ENCODE data around the gene CWC27. TPM values are rescaled to one million over a fixed set of nuclear protein-coding genes. Genes with fewer than 3 reads are reported as not detected.

The CWC27 gene
- total RNA-seq, 2 donors from 2014 or later = 10.9 to 14.0 TPM

DNA sequence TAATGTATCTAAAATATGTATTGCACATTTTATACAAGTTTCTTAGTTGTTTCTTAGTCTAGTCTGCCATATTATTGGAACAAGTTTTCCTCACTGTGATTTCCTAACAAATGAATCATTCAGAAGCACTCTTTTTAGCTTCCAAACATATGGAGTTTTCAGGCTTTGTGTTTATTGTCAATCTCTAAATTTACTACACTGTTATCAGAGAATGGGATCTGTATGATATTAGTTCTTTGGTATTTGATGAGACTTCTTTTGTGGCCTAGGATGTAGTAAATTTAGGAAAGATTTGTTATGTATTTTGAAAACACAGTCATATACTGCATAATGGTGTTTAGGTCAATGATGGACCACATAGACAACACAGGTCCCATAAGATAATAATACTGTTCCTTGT is 25.9 kb upstream of the CWC27 start:
- no peak for ATAC-seq

DNA sequence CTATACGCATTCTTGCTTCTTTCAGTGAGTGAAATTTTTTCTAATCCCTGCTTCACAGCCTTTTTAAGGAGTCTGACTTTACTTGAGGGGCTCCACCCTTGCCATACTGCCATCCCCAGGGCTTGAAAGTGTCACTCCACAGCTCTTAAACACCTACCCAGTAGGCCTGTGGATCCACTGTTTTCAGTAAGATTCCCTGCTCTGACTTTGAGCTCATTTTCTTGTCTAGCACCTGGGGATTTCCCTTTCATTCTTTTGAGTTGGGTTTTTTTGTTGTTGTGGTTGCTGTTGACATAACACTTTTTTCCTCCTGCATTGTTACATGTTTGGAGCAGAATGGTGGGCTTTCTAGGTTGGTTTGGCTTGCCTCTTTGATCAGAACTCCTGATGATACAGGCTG is 23.8 kb upstream of the CWC27 start:
- WGBS, 2 donors = 91 to 92% methylated on average over 1 of the region's 1 CpG
- Histone ChIP-seq H3K4me1 (peaks cover 6% of the 10 kb centered on the region), H3K4me3 (no peak overlapping the region), H3K27ac (no peak overlapping the region), H3K27me3 (no peaks in the 10 kb centered on the region), H3K36me3 (replicated peaks in 1 of 2; ENCODE audit: insufficient read depth in 1 of 2, low read depth in 2 of 2) (peaks cover 0 to 2% of the 10 kb centered on the region in 2 donors), H3K9me3 (no peaks in the 10 kb centered on the region)
- ATAC-seq = no peak
- intact Hi-C loops (cut with DNase I) = no loop called here
- DNase-seq = no peak
- TF ChIP-seq, protein P1, sequence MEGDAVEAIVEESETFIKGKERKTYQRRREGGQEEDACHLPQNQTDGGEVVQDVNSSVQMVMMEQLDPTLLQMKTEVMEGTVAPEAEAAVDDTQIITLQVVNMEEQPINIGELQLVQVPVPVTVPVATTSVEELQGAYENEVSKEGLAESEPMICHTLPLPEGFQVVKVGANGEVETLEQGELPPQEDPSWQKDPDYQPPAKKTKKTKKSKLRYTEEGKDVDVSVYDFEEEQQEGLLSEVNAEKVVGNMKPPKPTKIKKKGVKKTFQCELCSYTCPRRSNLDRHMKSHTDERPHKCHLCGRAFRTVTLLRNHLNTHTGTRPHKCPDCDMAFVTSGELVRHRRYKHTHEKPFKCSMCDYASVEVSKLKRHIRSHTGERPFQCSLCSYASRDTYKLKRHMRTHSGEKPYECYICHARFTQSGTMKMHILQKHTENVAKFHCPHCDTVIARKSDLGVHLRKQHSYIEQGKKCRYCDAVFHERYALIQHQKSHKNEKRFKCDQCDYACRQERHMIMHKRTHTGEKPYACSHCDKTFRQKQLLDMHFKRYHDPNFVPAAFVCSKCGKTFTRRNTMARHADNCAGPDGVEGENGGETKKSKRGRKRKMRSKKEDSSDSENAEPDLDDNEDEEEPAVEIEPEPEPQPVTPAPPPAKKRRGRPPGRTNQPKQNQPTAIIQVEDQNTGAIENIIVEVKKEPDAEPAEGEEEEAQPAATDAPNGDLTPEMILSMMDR (IDR thresholded peaks at IDR 0.05) = no peak
- TF ChIP-seq POLR2A (IDR thresholded peaks at IDR 0.05) = no peak

More for the DNA sequence above, 25.9 kb upstream of the CWC27 start:
- no peak for TF ChIP-seq POLR2A (IDR thresholded peaks at IDR 0.05)
- TF ChIP-seq, protein P1 (IDR thresholded peaks at IDR 0.05) = no peak
- no peak for DNase-seq
- intact Hi-C loops (cut with DNase I) = no loop called here
- H3K36me3 ChIP-seq (replicated peaks in 1 of 2; ENCODE audit: insufficient read depth in 1 of 2, low read depth in 2 of 2) = peaks cover 0 to 7% of the 10 kb centered on the region in 2 donors
- no peaks in the 10 kb centered on the region for H3K27me3 ChIP-seq
- no peak overlapping the region for H3K27ac ChIP-seq
- H3K4me1 ChIP-seq = peaks cover 6% of the 10 kb centered on the region
- no peaks in the 10 kb centered on the region for H3K9me3 ChIP-seq
- H3K4me3 ChIP-seq = no peak overlapping the region

DNA sequence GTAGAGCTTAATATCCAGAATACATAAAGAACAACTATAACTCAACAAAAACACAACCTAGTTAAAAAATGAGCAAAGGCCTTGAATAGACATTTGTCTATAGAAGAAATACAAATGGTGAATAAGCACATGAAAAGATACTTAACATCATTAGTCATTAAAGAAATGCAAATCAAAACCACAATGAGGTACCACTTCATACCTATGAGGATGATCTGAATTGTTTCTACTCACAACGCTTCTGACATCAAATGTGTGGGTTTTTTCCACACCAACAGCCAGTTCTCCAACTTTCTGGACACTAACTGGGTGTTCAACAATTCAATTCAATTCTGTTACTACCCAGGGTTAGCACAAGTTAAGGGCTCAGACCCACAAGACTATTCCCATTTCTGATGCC is 22.3 kb upstream of the CWC27 start:
- intact Hi-C loops (cut with DNase I) = no loop called here
- Histone ChIP-seq H3K27ac (no peak overlapping the region), H3K4me1 (peaks cover 6% of the 10 kb centered on the region), H3K9me3 (no peaks in the 10 kb centered on the region), H3K27me3 (no peaks in the 10 kb centered on the region), H3K4me3 (no peak overlapping the region), H3K36me3 (replicated peaks in 1 of 2; ENCODE audit: insufficient read depth in 1 of 2, low read depth in 2 of 2) (no peaks in the 10 kb centered on the region)
- WGBS, 2 donors = 90 to 100% methylated on average over 1 of the region's 1 CpG
- DNase-seq = no peak
- no peak for ATAC-seq
- TF ChIP-seq, protein P1 (IDR thresholded peaks at IDR 0.05) = no peak
- no peak for TF ChIP-seq POLR2A (IDR thresholded peaks at IDR 0.05)

DNA sequence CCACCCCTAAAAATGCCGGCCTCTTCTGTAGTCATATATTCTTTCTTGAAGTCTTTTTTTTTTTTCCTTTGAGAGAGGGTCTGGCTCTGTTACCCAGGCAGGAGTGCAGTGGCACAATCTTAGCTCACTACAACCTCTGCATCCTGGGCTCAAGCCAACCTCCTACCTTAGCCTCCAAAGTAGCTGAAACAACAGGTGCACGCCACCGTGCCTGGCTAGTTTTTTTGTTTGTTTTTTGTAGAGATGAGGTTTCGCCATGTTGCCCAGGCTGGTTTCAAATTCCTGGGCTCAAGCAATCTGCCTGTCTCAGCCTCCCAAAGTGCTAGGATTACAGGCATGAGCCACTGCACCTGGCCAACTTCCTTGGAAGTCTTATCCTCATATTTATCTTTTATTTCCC is 19.3 kb upstream of the CWC27 start:
- no peaks in the 10 kb centered on the region for H3K4me1 ChIP-seq
- H3K9me3 ChIP-seq = no peaks in the 10 kb centered on the region
- ATAC-seq (no peak), DNase-seq (no peak)
- H3K36me3 ChIP-seq (replicated peaks in 1 of 2; ENCODE audit: insufficient read depth in 1 of 2, low read depth in 2 of 2) = no peaks in the 10 kb centered on the region
- no peaks in the 10 kb centered on the region for H3K27me3 ChIP-seq
- 77 to 78% methylated on average over 4 of the region's 4 CpGs for WGBS, 2 donors
- TF ChIP-seq POLR2A (IDR thresholded peaks at IDR 0.05) = no peak
- TF ChIP-seq, protein P1 (IDR thresholded peaks at IDR 0.05) = no peak
- H3K27ac ChIP-seq = no peak overlapping the region
- no peak overlapping the region for H3K4me3 ChIP-seq
- intact Hi-C loops (cut with DNase I) = no loop called here

DNA sequence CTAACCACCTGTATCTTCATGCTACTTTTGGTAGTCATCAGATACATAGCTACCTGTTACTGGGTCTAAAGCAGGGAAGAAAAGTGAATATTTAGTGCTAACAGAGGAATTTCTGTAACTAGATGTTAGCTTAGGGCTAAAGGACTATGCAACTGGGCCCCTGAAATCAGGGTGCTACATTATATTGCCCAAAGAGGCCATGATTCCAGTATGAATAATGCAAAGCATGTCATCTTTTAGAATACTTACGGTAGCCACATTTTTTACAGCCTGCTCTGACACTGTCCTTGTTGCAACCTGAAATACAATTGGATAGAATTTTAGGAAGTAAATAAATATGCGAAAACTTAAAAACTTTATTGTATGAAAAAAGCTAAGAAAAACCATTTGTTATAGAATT is 14.7 kb upstream of the CWC27 start:
- Histone ChIP-seq H3K9me3 (no peaks in the 10 kb centered on the region), H3K27me3 (no peaks in the 10 kb centered on the region), H3K27ac (no peak overlapping the region), H3K36me3 (replicated peaks in 1 of 2; ENCODE audit: insufficient read depth in 1 of 2, low read depth in 2 of 2) (no peaks in the 10 kb centered on the region), H3K4me3 (no peak overlapping the region), H3K4me1 (peaks cover 5% of the 10 kb centered on the region)
- WGBS, 2 donors = 86 to 96% methylated on average over 2 of the region's 2 CpGs
- no peak for DNase-seq
- TF ChIP-seq POLR2A (IDR thresholded peaks at IDR 0.05) = no peak
- TF ChIP-seq, protein P1 (IDR thresholded peaks at IDR 0.05) = no peak
- ATAC-seq = no peak
- intact Hi-C loops (cut with DNase I) = no loop called here

All from body of pancreas (tissue), 4 donors.